Ecto neural progenitor cell (in vitro differentiated cells): ENCODE data around the gene ROBO3.
A peak's percentile ranks its signal among the peaks of the same experiment; 100 is the strongest.

Experiments used
- DNase-seq: peaks from one replicate; pipeline ENCODE4 v3.0.0-alpha.2; 2018; ENCODE audit warnings: low spot score

Gene ROBO3

GRCh38 chr11:124875943-124876817 lies 10.9 kb downstream of the ROBO3 start:
- DNase-seq: peak; percentile 95

- no peak for DNase-seq
These were observed 11.8 kb downstream of the ROBO3 start for GRCh38 chr11:124876818-124877630.

GRCh38 chr11:124877631-124877909 lies 12.3 kb downstream of the ROBO3 start:
- DNase-seq: no peak

- no peak for DNase-seq
These were observed 12.9 kb downstream of the ROBO3 start for GRCh38 chr11:124877910-124878758.

- no peak for DNase-seq
These were observed 13.7 kb downstream of the ROBO3 start for GRCh38 chr11:124878759-124879492.

GRCh38 chr11:124879493-124880289 lies 14.5 kb downstream of the ROBO3 start:
- no peak for DNase-seq

- no peak for DNase-seq
These were observed 15.0 kb downstream of the ROBO3 start for GRCh38 chr11:124880290-124880611.

GRCh38 chr11:124880958-124881357 lies 15.7 kb downstream of the ROBO3 start:
- no peak for DNase-seq

- no peak for DNase-seq
These were observed 17.3 kb downstream of the ROBO3 start for GRCh38 chr11:124882339-124883071.

GRCh38 chr11:124884340-124884739 lies 19.1 kb downstream of the ROBO3 start:
- DNase-seq: no peak

GRCh38 chr11:124884869-124885479 lies 19.7 kb downstream of the ROBO3 start:
- DNase-seq: no peak

- no peak for DNase-seq
These were observed 21.2 kb downstream of the ROBO3 start for GRCh38 chr11:124886476-124886875.

- DNase-seq: no peak
These were observed 21.9 kb downstream of the ROBO3 start for GRCh38 chr11:124886978-124887666.

- no peak for DNase-seq
These were observed 22.4 kb downstream of the ROBO3 start for GRCh38 chr11:124887667-124888013.

- peak; percentile 6 for DNase-seq
These were observed 24.2 kb downstream of the ROBO3 start for GRCh38 chr11:124889191-124890091.

- no peak for DNase-seq
These were observed 24.9 kb downstream of the ROBO3 start for GRCh38 chr11:124890151-124890550.

GRCh38 chr11:124890683-124891372 lies 25.6 kb downstream of the ROBO3 start:
- no peak for DNase-seq
